Muscle layer of duodenum (tissue), 2 donors: ENCODE data around the gene RGS16.
A peak's percentile ranks its signal among the peaks of the same experiment; 100 is the strongest.

ENCODE experiments used
- H3K27ac ChIP-seq: one replicate; pipeline ENCODE4 v1.7.0; 2013; ENCODE audit warnings: mild to moderate bottlenecking, low read length
- H3K27me3 ChIP-seq: one replicate; pipeline ENCODE4 v1.7.0; 2013; ENCODE audit warnings: low read depth, mild to moderate bottlenecking, control low read depth, low read length
- H3K36me3 ChIP-seq, 2 donors: one replicate each; pipeline ENCODE4 v1.7.0; 2013; ENCODE audit warnings: low read length in 2 of 2, control low read depth in 1 of 2, mild to moderate bottlenecking in 1 of 2; ENCODE audit not compliant: insufficient read depth in 2 of 2, control insufficient read depth in 1 of 2
- H3K4me1 ChIP-seq, 2 donors: one replicate each; pipeline ENCODE4 v1.7.0; 2013; ENCODE audit warnings: low read length in 2 of 2, mild to moderate bottlenecking in 2 of 2, control low read depth in 1 of 2, moderate library complexity in 1 of 2; ENCODE audit not compliant: insufficient read depth in 2 of 2, control insufficient read depth in 1 of 2
- H3K4me3 ChIP-seq, 2 donors: one replicate each; pipeline ENCODE4 v1.7.0; 2013; ENCODE audit warnings: low read length in 2 of 2, low read depth in 1 of 2, mild to moderate bottlenecking in 1 of 2
- H3K9me3 ChIP-seq, 2 donors: one replicate each; pipeline ENCODE4 v1.7.0; 2013; ENCODE audit warnings: low read length in 2 of 2, control low read depth in 1 of 2, mild to moderate bottlenecking in 1 of 2; ENCODE audit not compliant: control insufficient read depth in 1 of 2
- donor health status: healthy.

RGS16 gene, protein sequence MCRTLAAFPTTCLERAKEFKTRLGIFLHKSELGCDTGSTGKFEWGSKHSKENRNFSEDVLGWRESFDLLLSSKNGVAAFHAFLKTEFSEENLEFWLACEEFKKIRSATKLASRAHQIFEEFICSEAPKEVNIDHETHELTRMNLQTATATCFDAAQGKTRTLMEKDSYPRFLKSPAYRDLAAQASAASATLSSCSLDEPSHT

DNA sequence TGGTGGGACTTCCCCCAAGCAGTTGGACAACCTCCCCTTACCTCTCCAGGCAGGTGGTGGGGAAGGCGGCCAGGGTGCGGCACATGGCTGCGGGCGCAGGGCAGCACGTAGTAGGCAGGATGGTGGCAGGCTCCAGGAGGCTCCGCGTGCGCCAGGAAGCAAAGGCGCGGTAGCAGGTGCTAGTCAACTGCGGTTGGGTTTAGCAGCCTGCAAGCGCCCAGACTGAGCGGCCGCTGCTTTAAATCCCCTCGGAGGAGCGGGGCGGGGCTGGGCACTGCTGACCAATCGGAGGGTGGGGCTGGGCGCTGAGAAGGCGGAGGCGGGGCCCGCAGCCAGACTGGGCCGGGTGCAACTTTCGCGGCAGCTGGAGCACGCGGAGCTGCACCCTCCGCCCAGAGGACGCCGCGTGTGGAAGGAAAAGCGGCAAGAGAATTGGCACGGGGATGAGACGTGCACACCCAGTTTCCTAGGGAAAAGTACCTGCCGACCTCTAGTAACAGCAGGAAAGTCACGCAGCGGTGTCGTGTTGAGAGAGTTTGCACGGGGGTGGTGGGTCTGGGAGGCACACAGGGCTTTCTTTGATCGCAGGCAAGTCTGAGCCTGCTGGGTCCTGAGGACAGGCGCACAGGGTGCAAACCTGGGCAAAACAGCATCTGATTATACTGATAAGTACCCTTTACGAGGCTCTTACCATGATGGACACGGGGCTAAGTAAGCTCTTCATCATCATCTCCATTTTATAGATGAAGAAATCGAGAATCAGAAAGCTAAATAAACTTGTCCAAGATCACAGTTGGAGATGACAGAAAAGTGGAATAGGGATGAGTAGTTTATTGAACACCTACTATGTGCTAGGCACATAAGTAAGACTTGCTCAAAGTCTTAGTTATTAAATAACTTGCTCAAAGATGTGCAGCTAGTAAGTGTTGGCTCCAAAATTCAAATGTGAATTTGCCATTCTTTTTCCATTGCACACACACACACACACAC is at the start of gene RGS16:
RGS16 (minus strand) TSS at position 215 of the 990 bp plus-strand sequence; CDS start at position 85, 130 bp downstream.
- Histone ChIP-seq H3K36me3 (peaks cover 4 to 8% of the 10 kb centered on the region in 2 donors), H3K27me3 (no peaks in the 10 kb centered on the region), H3K4me1 (peaks cover 0 to 20% of the 10 kb centered on the region in 2 donors), H3K4me3 (peak within 1 kb of the TSS; percentile 56 to 78), H3K9me3 (no peaks in the 10 kb centered on the region), H3K27ac (peak within 1 kb of the TSS; percentile 2)

DNA sequence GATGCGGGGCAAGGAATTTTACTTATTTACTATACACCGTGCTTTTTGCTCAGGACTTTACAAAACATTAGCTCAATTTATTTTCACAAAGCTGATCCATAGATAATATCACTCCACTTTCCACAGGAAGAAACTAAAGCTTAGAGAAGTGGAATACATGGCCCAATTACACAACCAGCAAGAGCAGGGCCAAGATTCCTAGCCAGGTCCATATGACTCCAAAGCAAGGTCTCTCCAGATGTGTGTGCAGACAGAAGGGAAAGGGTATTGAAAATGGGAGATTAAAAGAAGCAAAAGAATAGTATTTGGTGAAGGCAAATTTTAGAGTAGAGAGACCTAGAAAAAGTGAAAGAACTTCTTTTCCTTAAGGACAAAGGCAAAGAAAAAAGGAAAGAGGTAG is 49.8 kb upstream of the RGS16 start:
- Histone ChIP-seq H3K36me3 (no peaks in the 10 kb centered on the region), H3K27me3 (no peaks in the 10 kb centered on the region), H3K27ac (no peak overlapping the region), H3K9me3 (no peaks in the 10 kb centered on the region), H3K4me3 (no peak overlapping the region), H3K4me1 (no peaks in the 10 kb centered on the region)

- H3K36me3 ChIP-seq, result no peaks in the 10 kb centered on the region
- no peaks in the 10 kb centered on the region for H3K9me3 ChIP-seq
- H3K27me3 ChIP-seq, result no peaks in the 10 kb centered on the region
- H3K27ac ChIP-seq, result no peak overlapping the region
- no peaks in the 10 kb centered on the region for H3K4me1 ChIP-seq
- H3K4me3 ChIP-seq, result no peak overlapping the region
Observed at GRCh38 chr1:182652933-182653332, 48.7 kb upstream of the RGS16 start.

GRCh38 chr1:182651339-182651724 is 47.1 kb upstream of the RGS16 start:
- Histone ChIP-seq H3K4me1 (no peaks in the 10 kb centered on the region), H3K4me3 (no peak overlapping the region), H3K27ac (no peak overlapping the region)

DNA sequence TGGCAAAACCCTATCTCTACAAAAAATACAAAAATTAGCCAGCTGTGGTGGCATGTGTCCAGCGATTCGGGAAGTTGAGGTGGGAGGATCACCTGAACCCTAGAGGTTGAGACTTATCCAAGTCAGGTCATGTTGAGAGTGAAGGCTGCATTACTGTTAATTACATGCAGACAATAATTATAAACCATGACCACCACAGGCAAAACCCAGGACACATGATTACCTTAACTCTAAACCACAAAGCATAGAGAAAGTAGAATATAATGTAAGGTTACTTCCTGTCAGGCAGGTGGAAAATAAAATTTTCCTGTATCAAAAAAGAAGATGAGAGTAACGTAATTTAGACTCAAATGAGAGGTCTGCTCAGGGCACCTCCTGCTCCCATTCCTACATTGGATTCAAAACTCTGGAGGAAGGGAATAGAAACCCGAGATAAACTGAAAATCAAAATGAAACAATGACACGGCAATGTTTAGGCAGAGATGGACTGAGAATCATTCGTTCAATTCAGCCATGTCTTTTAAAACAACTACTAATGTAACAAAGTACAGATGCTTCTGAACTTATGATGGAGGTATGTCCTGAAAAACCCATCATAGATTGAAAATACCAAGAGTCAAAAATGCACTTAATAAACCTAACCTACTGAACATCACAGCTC is 46.6 kb upstream of the RGS16 start:
- H3K9me3 ChIP-seq, result no peaks in the 10 kb centered on the region
- no peaks in the 10 kb centered on the region for H3K27me3 ChIP-seq
- no peaks in the 10 kb centered on the region for H3K36me3 ChIP-seq
- no peak overlapping the region for H3K27ac ChIP-seq
- no peak overlapping the region for H3K4me3 ChIP-seq
- H3K4me1 ChIP-seq, result no peaks in the 10 kb centered on the region

More at GRCh38 chr1:182651339-182651724, 47.1 kb upstream of the RGS16 start:
- Histone ChIP-seq H3K36me3 (no peaks in the 10 kb centered on the region), H3K27me3 (no peaks in the 10 kb centered on the region), H3K9me3 (no peaks in the 10 kb centered on the region)

DNA sequence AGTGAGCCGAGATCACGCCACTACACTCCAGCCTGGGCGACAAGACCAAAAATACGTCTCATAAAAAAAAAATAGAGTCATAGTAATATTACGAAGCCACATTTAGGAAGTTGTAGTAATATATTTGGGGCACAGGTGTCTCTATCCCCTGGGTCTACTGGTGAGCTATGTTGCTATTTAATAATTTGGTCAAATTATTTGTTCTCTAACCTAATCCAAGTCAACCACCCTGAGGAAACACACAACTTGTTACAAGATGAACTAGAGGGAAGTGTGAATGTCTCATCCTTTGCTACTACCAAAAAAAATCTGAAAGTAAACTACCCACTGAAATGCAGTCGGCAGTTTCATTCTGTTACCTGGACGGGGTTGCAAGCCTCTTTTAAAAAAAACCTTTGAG is 44.9 kb upstream of the RGS16 start:
- H3K9me3 ChIP-seq, result no peaks in the 10 kb centered on the region
- no peak overlapping the region for H3K27ac ChIP-seq
- H3K4me3 ChIP-seq, result no peak overlapping the region
- no peaks in the 10 kb centered on the region for H3K36me3 ChIP-seq
- H3K27me3 ChIP-seq, result no peaks in the 10 kb centered on the region
- no peaks in the 10 kb centered on the region for H3K4me1 ChIP-seq

GRCh38 chr1:182646739-182647138 is 42.5 kb upstream of the RGS16 start:
- H3K4me3 ChIP-seq, result no peak overlapping the region
- H3K36me3 ChIP-seq, result no peaks in the 10 kb centered on the region
- no peak overlapping the region for H3K27ac ChIP-seq
- H3K27me3 ChIP-seq, result no peaks in the 10 kb centered on the region
- no peaks in the 10 kb centered on the region for H3K4me1 ChIP-seq
- H3K9me3 ChIP-seq, result no peaks in the 10 kb centered on the region

DNA sequence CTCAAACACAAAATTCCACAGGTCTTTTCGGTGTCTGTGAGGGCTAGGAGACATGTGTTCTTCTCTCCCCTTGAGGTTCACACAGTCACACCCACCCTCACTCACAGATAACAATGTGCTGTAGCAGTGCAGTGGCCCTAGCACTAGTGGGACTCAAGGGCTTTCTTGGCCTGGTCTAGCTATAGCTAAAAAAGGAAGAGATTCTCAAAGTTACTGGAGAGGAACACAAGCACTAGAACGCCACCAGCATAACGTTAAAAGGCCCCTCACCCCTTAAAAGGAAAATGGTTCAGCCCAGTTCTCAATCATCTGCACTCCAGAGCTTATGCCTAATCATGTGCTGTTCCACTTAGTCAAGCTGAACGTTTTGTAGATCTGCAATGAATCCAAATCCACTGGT is 40.7 kb upstream of the RGS16 start:
- no peaks in the 10 kb centered on the region for H3K9me3 ChIP-seq
- H3K36me3 ChIP-seq, result no peaks in the 10 kb centered on the region
- no peak overlapping the region for H3K4me3 ChIP-seq
- H3K4me1 ChIP-seq, result no peaks in the 10 kb centered on the region
- H3K27me3 ChIP-seq, result no peaks in the 10 kb centered on the region
- no peak overlapping the region for H3K27ac ChIP-seq

DNA sequence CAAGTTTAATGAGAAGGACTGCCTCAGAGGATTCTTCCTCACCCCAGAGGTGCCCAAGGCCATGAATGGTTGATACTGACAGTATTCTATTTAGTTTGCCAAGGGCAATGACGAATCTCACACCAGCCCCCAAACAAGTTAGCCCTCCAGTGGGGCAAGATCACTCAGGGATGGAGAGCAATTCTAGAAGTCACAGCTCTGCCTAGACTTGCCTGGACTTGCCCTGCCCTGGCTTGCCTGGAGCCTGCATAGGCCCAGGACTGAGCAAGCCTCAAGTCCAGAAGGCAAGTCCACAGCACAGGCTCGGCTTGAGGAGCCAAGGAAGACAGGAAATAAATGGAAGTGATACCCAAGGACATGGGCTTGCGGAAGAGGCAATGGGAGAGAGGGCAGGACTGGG is 39.5 kb upstream of the RGS16 start:
- Histone ChIP-seq H3K36me3 (no peaks in the 10 kb centered on the region), H3K4me3 (no peak overlapping the region), H3K27me3 (no peaks in the 10 kb centered on the region), H3K4me1 (no peaks in the 10 kb centered on the region), H3K9me3 (no peaks in the 10 kb centered on the region), H3K27ac (no peak overlapping the region)

DNA sequence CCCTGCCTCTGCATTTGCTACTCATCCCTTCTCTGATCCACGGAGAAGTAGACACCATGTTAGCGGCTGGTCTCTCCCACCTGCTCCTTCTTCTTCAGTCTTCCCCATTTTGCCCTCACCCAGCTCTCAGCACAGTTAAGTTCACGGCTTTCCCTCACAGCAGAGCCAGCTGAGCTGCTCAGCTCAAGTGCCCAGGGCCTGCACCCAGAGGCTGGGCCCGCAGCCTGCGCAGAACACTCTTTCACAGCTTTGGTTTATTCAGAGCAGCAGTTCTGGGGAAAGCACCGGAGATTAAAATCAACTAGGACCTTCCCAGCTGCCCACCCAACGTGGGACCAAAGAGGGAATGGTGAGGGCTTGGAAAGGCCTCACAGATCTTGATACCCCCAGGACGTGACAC is 38.3 kb upstream of the RGS16 start:
- Histone ChIP-seq H3K36me3 (no peaks in the 10 kb centered on the region), H3K4me1 (no peaks in the 10 kb centered on the region), H3K27ac (no peak overlapping the region), H3K27me3 (no peaks in the 10 kb centered on the region), H3K4me3 (no peak overlapping the region), H3K9me3 (no peaks in the 10 kb centered on the region)

- no peaks in the 10 kb centered on the region for H3K27me3 ChIP-seq
- H3K9me3 ChIP-seq, result no peaks in the 10 kb centered on the region
- H3K36me3 ChIP-seq, result no peaks in the 10 kb centered on the region
- no peak overlapping the region for H3K4me3 ChIP-seq
- no peaks in the 10 kb centered on the region for H3K4me1 ChIP-seq
- no peak overlapping the region for H3K27ac ChIP-seq
Observed at GRCh38 chr1:182641561-182641960, 37.4 kb upstream of the RGS16 start.
